SKM-1 (cell line): Measurements from ENCODE around the gene ZNF394.

ENCODE experiments used
- DNase-seq: peaks from one replicate; lab custom pipeline; 2025; ENCODE audit not compliant: unreplicated experiment; lab: John Stamatoyannopoulos, UW

Gene ZNF394

DNA sequence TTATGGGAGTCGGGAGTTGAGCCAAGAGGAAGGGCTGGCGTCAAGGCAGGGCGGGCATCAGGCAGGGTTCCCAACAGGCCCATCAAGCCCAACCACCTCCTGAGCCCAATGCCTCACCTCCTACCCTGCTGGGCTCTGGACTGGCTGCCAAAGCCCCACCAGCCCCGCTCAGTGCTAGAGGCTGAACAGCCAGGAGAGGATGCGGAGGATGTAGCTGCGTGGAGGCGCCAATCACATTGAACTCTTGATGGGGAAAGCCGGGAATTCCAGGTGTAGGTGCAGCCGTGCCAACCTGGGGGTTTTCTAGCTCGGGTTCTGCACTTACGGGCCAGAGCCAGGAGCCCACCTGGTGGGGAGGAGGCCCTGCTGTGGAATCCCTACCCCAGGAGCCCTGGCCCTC, 47.0 kb downstream of the ZNF394 start:
- no peak for DNase-seq

GRCh38 chr7:99452541-99452940, 47.5 kb downstream of the ZNF394 start:
- DNase-seq, result no peak

DNA sequence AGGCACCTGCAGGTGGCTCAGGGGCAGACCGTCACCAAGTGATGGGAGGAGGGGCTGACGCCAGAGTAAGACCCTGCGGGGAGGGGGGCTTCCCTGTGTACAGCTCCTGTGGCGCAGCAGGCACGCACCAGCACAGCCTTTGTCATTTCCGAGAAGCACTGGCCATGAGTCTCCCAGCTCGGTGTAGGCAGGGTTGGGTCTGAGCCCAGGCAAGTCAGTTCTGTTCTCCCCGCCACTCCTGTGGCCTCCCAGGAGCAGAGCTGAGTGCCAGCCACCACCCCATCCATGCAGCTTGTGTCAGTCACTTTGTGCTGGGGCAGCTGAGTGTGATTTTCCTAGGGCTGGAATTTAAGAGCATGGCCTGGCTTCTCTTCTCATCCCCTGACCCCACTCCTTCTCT, 48.1 kb downstream of the ZNF394 start:
- DNase-seq, result no peak

GRCh38 chr7:99449326-99449725, 50.8 kb downstream of the ZNF394 start:
- DNase-seq, result no peak

GRCh38 chr7:99448855-99449254, 51.2 kb downstream of the ZNF394 start:
- DNase-seq, result no peak

DNA sequence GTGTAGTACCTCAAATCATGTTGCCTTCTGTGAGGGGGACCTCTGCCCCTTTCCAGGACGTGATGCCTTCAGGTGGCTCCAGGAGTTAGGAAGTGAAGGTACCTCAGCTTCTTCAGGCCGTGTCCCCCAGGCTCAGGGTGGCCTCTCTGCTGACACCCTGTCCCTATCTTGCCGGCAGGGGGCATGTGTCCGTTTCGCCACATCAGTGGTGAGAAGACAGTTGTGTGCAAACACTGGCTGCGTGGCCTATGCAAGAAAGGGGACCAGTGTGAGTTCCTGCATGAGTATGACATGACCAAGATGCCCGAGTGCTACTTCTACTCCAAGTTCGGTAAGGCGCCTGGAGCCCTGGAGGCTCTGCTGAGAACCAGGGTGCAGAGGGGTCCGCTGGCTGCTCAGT, 52.1 kb downstream of the ZNF394 start:
- DNase-seq, result no peak

DNA sequence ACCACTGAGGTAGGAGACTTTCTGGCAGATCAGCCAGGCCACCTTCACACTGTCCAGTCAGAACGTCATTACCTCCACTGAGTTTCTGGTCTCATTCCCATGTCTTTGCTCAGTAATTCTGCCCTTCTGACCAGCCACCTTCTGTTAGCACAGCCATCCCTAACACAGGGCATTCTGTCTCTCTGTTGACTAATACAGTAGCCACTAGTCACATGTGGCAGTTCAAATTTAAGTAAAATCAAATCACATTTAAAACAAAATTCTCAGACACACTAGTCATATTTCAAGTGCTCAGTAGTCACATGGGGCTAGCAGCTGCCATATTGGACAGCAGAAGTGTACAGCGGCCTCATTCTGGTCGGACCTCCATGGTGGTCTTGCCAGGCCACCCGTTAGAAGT, 54.0 kb downstream of the ZNF394 start:
- no peak for DNase-seq
